GM18867 (cell line): Measurements from ENCODE around the gene ARHGAP28.
A peak's percentile ranks its signal among the peaks of the same experiment; 100 is the strongest.

Experiments
- ATAC-seq: cut with Tn5 transposase; IDR thresholded peaks from one replicate; pipeline ENCODE4 v1.9.1; 2021; ENCODE audit warnings: mild to moderate bottlenecking, moderate library complexity; ENCODE audit not compliant: unreplicated experiment

Gene ARHGAP28

GRCh38 chr18:6866552-6867085, 137.1 kb downstream of the ARHGAP28 start:
- ATAC-seq: no peak

- ATAC-seq: no peak
These were observed 138.5 kb downstream of the ARHGAP28 start for GRCh38 chr18:6868033-6868432.

- ATAC-seq: no peak
These were observed 142.1 kb downstream of the ARHGAP28 start for GRCh38 chr18:6871566-6871965.

GRCh38 chr18:6873040-6873751, 143.7 kb downstream of the ARHGAP28 start:
- no peak for ATAC-seq

- no peak for ATAC-seq
These were observed 144.8 kb downstream of the ARHGAP28 start for GRCh38 chr18:6874315-6874714.

GRCh38 chr18:6875749-6876148, 146.2 kb downstream of the ARHGAP28 start:
- ATAC-seq: no peak

DNA sequence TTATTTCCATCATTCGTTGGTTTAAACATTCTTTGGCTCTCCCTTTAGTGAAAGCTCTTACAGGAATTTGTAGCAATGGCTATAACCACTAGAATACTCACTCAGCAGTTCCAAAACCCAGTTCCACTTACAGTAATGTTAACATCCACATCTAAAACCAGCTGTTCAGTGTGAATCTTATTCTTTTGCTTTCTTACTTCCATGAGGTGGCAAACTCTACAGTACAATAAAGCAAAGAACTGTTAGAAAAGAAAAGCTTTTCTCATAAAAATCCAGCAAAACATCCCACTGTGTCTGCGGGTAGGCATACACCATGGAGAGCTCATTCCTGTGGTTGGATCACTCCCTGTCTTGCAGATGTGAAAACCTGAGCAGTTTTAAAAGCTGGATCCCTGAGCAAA, 147.1 kb downstream of the ARHGAP28 start:
- ATAC-seq: no peak

DNA sequence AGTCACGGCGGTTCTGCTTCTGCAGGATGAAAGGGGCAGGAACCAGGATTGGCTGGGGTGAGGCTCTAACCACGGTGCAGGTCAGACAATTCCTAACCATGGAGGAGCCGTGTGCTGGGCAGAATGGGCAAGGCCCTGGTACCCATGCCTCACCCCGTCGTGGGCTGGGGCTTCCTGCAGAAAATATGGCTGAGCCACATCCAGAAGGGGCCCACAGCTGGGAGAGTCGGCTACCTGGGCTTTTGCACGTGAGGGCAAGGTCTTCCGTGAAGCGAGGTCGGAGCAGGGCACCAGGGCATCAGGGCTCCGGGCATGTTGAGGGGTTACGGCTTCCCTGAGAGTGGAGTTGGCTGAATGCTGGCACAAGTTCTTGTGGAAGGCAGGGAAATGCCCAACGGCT, 147.8 kb downstream of the ARHGAP28 start:
- no peak for ATAC-seq

- ATAC-seq: no peak
These were observed 149.2 kb downstream of the ARHGAP28 start for GRCh38 chr18:6878556-6879297.

DNA sequence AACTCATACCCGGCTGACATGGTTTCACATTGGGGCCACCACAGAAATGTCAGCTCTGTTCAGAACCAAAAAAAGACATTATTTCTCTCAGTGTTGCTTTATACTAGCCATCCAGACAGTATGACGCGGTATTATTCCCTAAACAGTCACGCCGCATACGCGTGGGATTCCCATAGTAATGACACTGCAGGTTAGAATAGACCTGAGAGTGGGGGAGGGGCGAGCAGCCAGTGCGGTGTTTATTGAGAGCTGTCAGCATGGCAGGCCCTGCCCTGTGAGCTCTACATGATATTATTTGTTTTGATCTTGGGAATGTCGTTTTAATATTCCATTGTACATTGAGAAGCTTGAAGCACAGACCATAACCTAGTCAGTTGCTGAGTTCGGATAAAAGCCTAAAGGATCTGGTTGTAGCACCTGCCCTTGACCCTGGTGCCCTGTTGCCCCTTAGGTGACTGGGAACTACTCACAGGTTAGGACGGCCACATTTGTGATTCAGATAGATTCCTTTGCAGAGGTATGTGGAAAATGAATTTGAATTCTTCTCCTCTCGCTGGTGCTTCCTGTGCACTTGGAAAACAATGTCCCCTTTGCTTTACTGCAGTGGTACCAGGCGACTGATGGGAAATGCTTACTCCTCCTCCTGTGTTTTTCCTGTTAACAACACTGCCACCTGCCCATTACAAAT, 150.1 kb downstream of the ARHGAP28 start:
- no peak for ATAC-seq

- ATAC-seq: no peak
These were observed 151.7 kb downstream of the ARHGAP28 start for GRCh38 chr18:6881034-6881820.

GRCh38 chr18:6882401-6882800, 152.9 kb downstream of the ARHGAP28 start:
- no peak for ATAC-seq

GRCh38 chr18:6885006-6885481, 155.5 kb downstream of the ARHGAP28 start:
- no peak for ATAC-seq

DNA sequence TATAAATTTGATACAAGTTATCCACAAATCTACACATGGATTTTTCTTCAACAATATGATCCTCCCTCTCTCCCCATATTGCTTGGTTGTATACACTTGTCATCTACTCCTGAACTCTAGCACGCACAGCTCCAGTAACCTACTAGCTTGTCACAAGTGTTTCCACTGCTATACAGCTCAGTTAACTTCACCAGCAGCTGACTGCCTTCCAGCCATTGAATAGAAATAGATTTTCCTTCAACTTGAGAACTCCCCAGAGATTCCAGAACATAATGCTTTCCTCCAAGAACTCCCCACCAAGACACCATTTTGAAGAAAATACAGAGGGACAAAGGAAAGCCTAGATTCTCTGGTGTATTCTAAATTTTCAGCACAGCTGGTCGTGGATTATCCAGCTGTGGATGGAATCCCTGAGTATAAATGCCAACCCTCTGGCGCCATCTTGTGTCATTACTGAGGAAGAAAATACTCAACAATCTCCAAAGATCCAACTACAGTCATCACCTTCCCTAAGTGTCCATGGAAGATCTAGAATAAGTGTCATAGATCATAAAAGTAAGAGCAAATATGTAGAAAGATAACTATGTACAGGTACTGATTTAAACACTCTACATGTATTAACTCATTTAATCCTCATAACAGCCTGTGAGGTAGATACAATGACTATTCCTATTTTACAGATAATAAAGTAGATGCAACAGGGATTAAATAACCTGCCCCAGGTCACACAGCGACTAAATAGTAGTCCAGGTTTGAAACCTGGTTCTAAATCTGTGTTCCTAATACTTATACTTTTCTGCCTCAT, 156.7 kb downstream of the ARHGAP28 start:
- ATAC-seq: peak; percentile 62

DNA sequence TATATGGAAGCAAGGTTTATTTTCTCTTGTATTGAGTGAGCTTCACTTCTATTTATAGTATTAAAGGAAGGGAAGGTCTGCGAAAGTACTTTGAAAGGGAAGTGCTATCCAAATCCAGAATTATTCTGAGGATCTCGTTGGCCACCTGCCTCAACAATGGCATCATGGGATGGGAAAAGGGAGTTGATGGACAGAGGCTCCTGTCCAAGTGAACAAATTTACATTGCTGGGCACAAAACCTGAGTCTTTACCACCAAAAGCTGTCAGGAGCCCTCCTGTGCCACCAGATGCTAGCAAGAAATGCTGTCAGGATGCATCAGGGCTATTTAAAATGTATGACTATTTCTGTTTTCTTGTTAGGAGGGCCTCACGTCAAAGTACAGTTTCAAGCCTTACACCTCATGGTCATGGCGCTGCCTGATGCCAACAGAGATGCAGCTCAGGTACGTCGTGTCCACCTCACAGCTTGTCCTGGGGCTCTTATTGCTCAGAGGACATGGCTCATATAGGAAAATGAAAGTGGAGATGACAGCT, 157.3 kb downstream of the ARHGAP28 start:
- ATAC-seq: no peak

DNA sequence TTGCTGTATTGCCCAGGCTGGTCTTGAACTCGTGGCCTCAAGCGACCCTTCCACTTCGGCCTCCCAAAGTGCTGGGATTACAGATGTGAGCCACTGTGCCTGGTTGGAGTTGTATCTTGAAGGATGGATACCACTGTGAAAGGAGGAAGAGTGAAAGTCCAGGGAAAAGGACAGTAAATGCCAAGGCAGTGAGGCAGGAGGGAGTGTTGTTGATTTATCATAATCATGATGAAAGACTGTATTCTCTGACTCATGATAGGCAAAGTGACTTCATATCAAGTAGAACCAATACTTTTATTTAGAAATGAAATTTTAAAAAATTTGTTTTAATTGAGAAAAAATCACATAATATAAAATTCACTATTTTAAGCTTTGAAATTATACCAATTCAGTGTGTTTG, 162.3 kb downstream of the ARHGAP28 start:
- ATAC-seq: no peak

DNA sequence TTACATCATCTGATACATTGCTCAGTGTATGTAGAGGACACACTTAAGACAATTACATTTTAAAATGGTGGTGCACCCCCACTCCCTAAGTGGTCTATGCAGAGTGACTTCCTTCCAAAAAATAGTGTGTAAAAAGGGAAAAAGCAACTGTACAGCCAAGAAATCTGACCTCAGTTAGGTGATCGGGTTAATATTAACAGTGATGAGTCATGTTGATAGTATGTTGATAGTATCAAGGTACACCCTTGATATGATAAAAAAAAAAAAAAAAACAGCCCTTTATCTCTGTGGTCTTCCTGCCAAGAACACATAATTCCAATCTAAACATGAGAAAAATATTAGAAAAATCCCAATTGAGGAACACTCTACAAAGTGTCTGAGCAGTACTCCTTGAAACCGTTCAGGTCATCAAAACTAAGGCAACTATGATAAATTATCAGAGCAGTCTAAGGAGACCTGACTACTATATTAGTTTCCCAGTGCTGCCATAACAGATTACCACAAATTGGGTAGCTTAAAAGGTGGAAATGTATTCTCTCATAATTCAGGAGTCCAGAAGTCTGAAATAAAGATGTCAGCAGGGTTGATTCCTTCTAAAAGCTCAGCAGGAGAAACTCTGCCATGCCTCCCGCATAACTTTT, 171.9 kb downstream of the ARHGAP28 start:
- ATAC-seq: no peak

GRCh38 chr18:6917072-6917471, 187.6 kb downstream of the ARHGAP28 start:
- no peak for ATAC-seq
